HG02852 (cell line): ENCODE results near the gene PARD3B.
A peak's percentile ranks its signal among the peaks of the same experiment; 100 is the strongest.
"Not testable (repeated sequence)": the region's sequence is repeated elsewhere in the genome, so short reads cannot be mapped to it uniquely, and the experiment has no call there.

ENCODE experiments used
- ATAC-seq: cut with Tn5 transposase; IDR thresholded peaks from one replicate; pipeline ENCODE4 v1.9.1; 2021; ENCODE audit warnings: mild to moderate bottlenecking, moderate library complexity; ENCODE audit not compliant: unreplicated experiment

PARD3B gene

DNA sequence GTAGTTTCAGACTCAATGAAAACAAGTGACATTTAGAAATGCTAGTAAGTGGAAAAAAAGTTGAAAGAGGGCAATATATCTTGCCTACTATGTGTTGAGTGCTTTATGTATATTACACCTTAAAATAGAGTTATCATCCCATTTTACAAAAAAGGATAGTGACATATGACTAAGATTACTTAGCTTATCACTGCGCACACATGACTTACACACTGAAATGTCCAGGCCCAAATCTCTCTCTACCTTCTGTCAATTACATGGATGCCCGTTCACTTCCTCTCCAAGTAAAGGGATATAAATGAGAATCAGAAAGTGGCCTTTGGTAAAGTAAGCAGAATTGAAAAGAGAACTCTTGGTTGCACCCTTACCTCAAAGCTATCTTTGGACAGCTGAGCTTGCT, 3.6 kb upstream of the PARD3B start:
- no peak for ATAC-seq

DNA sequence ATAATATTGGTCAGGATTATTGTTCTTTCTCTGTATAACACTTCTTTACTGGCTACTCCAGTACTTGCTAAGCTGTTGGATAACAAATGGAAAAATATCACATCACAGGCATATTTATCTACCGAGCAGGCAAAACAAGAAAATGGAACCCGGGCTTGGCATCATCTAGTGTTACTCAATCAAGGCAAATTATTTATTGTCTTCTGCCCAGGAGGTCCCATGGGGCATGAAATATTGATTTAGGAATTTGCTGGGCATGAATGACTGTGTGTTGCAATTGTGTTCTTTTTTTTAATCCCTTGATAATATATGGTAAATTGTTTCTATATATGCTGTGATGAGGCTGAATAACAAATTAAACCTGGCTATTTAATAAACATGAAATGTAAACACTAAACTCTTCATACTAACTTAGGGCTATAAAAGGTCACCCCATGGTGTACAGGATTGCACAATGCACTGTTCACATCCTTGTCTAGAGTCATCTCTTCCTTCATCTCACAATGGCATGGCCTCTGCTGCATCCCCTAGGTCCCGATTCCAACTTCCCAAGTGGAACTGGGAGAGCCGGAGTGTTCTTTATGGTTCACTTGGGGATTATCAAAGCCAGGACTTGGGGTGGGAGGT, 2.2 kb upstream of the PARD3B start:
- ATAC-seq = no peak

DNA sequence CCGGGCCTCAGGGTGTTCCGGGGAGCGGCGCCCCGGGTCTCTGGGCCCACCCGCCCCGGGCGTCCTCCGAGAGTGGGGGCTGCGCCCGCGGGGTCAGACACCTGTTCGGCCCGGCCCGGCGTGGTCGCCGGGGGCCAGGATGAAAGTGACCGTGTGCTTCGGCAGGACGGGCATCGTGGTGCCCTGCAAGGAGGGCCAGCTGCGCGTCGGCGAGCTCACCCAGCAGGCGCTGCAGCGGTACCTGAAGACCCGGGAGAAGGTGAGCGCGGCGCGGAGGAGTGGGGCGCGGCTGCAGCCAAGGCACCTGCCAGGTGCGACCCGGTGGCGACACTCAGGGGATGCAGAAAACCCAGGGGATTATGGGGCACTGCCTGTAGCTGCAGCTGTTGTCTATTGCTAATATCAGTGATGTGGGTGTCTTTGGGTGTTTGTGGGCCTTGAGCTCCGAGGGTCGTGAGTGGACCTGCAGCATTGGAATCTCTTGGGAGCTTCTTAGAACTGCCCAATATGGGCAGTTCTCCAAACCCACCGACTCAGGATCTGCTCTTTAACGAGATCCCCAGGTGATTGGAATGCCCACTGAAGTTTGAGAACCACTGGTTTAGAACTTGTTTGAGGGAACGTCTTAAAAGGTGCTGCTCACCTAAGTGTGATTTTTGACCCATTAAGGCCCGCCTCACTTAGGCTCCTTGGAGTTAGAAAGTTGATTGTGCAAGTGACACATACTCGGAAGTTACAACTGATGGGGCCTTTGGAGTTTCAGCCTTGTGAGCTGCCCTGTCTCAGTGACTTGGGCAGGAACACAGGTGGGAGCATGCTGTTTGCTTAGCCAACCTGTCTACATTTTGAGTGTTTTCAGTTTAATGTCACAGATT, 823 bp downstream of the PARD3B start:
- ATAC-seq = peak; percentile 2

DNA sequence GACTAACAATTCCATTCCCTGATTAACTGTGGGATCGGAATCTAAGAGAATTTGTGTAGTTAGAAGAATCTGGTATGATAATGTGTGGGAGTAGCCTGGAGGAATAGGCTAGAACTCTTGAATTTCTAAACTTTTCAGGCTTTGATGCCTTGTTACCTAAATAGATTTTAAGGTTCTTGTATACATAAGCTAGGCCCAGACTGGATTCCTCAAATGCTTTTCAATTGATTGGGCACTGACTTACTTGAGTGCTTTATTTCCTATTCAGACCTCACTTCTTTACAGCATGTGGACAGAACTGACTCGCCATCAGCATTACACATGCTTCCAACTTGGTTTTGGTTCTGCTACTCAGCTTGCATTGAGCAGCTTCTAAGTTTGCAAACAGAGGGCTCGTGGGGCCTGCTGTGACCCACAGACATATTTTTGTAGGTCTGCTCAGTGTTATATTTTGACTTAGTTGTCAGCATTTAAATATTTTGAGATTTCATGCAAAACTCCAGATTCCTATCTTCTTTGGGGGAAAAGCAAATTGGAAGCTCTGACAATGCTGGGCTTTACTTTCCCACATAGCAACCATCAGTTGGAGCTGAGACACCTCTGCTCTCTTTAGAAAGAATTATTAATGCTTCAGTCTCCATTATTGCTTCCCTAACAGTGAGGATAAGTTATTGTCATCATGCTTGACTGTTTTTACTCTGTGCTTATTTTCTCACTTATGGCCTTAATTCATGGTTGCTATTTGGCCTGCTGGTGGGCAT, 5.7 kb downstream of the PARD3B start:
- no peak for ATAC-seq

DNA sequence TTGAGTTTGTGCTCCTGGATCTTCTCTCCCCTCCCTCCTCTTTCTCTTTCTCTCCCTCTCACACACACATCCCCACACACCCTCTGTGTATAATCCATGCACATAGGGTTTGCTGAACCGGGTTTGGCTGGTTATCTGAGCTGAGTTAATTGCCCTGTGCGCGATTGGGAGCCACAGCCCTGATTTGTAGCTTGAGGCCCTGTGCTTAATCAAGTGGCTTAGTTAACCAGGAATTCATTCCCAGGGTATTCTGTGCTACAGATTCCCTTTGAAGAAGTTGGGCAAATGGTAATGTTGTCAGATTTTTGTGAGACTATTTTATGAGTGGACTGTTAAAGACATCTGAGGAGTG, 6.2 kb downstream of the PARD3B start:
- no peak for ATAC-seq

DNA sequence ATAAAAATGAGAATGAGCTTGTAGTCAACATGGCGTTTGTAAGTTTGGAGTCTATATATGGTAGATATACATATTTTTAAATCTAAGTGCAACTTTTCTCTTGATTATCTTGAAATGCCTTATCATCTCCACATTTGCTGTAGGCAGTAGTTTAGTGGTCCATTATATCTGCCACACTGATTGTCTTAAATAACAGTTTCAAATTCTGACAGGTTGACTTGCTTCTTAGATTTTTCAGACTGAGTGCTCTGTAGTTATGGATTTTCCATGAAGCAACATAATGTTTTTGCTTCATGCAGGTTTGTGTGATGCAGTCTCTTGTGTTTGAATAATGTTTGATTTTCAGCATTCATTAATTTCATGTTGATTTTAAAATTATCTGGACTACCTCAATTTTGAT, 12.3 kb downstream of the PARD3B start:
- ATAC-seq = no peak

DNA sequence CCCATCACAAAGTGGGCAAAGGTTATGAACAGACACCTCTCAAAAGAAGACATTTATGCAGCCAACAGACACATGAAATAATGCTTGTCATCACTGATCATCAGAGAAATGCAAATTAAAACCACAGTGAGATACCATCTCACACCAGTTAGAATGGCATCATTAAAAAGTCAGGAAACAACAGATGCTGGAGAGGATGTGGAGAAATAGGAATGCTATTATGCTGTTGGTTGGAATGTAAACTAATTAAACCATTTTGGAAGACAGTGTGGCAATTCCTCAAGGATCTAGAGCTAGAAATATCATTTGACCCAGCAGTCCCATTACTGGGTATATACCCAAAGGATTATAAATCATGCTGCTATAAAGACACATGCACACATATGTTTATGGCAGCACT, 14.1 kb downstream of the PARD3B start:
- not testable (repeated sequence) for ATAC-seq

DNA sequence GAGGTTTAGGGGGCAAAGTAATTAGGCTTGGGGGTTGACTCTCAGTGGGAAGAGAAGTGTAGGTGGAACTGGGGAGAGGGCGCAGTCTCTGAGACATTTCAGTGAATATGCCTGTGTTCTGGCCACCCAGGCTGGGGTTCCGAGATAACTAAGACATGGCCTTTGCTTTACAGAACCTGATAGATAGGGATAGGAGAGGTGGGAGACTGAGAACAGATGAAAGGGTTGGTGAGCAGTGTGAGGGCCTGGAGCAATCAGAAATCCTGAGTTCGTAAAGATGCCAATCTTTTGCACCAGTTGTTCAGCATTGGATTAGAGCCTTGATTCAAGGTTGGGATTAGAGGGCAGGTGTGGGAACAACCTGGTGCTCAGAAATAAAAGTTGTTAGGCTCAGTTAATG, 15.6 kb downstream of the PARD3B start:
- no peak for ATAC-seq

DNA sequence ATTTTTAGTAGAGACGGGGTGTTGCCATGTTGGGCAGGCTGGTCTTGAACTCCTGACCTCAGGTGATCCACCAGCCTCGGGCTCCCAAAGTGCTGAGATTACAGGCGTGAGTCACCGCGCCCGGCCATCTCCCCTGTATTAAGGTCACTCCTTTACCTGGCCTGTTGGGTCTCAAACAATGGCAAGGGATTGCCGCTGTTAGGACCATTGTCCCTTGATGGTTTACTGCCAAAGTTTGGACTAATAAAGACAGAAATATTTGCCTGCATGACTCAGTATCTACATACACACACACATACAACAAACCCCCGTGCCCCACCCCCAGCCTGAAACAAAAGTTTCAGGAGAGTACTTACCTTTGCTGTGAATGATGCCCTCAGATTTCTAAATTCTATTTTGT, 16.5 kb downstream of the PARD3B start:
- ATAC-seq = no peak

DNA sequence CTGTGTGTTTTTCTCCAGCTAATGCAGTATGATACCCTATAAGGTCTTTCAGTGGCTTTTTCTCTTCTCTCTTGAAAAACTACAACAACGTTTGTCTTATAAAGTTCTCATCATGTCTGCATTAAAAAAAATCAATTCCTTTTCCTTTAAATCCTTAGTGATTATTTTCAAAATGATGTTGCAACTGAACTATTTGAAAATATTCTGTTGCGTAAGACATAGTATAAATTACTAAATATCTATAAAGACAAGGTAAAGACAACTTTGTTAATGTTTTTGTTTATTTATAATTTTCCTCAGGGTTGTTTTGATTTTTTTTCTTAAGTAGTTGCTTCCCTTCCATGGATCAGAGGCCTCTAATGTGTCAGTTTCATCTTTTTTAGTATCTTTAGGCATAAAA, 21.2 kb downstream of the PARD3B start:
- no peak for ATAC-seq

DNA sequence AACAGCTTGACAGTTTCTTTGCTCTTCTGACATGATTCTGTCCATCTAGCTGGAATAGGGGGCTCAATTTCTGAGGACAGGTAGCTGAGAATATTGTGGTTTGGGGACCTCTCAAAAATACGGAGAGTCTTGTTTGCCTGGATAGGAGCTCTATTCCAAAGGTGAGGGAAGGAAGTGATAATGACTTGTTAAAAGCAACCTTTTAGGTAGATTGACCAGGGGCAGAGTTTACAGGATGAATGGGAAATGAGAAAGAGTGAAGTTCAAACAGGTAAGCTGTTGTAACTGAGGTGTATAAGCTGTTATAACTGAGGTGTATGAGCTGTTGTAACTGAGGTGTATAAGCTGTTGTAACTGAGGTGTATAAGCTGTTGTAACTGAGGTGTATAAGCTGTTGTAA, 25.1 kb downstream of the PARD3B start:
- no peak for ATAC-seq

DNA sequence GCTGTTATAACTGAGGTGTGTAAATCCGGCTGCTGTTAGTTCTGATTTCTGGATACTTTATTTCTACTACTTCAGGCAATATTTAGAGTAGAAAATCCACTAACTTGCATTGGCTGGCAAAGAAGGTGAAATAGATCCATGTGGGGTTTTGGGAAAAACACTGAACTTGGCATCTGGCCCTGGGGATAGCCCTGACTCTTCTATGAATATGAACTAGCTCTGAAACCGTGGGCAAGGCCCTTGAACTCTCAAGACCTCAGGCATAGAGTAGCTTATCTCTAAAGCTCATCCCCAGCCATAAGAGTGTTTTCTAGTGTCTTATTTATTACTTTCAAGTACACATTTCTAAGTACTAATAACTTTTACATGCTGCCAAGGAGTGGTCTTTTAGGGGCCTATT, 25.8 kb downstream of the PARD3B start:
- no peak for ATAC-seq

DNA sequence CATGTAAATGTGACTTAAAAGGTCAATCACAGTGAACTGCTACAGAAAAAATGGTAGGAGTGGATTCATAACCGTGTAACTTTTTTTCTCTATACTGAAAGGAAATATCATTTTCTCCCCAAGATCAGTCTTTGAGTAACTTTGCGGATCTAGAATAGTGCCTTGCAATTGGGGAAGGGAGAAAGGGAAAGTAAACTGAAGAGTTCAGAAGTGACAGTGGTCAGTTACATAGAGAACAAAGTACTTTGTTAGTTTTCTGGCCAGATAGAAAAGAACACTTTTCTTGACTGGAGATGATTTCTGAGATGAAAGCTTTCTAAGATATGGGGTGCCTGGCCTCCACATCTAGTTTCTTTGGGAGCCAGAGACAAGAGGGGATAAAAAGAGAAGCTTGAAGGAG, 26.6 kb downstream of the PARD3B start:
- no peak for ATAC-seq

DNA sequence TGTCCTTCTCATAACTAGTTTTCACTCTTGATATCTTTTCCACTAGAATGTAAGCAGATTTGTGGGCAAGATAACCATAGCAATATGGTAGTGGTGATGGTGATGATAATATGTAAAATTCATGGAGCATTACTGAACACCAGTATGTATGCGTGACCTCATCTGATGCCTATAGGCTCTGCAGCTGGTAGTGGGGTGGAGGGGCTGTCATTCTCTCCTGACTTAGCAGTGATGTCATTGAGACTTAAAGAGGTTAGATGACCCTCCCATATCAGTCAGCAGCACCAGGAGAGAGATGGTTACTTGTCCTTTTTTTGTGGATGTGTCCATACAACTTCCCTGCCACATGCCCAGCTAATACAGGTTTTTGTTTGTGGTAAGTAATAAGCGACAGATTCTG, 27.9 kb downstream of the PARD3B start:
- no peak for ATAC-seq

DNA sequence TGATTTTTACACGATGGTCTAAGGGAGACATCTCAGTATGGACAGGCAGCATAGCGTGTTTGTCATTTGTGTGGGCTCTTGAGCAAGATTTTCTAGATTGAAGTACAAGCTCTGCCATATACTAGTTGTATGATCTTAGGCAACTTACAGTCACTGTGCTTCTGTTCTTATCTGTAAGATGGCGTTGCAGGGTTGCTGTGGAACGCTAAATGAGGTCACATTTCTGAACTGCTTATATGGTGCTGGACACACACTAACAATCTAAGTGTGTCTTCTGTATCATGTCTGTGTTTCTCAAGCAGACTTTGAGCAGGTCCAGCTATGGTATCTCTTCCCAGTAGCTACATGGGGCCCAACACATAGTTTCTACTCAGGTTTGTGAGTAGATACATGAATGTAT, 29.2 kb downstream of the PARD3B start:
- no peak for ATAC-seq

DNA sequence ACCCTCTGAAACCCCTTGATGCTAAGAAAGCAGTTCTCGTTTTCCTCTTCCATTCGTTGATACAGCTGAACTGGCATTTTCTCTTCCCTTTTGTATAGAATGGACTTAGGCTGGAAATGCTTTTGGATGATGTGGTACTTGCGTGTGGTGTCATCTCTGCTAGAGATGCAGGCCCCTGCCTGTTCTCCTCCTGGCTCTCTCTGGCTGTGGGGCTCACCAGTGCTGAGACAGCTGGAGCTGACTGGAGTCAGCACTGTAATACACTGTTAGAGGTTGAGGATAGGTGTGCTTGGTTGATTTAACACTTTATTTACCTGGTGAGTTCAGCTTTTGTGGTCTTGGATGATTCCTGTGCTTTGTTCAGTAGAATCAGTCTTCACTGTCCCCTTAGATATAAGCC, 30.2 kb downstream of the PARD3B start:
- ATAC-seq = no peak

DNA sequence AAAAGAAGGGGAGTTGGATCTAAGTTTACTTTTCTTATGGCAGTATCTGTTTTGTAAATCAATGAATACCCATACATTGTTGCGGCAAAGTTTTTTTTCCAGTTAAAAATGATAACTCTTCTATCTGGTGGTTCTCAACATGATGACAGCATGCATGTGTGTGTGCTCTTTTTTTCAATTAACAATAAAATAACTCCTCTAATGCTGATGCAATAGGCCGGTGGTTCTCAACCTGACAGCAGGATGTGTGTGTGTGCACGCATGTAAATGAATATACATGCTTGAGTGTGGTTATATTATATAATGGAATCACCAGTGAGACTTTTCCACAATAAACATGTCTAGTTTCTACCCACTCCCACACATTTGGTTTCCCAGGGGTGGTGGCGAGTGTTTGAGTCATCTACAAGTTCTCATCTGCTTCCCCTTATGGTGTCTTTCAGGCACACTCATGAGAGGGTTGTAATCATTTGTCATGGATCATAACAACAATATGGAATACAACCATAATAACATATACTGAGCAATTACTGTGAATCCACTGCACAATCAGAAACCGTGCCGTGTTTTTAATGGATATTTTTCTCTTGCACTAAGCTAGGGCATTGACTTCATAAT, 31.2 kb downstream of the PARD3B start:
- no peak for ATAC-seq

DNA sequence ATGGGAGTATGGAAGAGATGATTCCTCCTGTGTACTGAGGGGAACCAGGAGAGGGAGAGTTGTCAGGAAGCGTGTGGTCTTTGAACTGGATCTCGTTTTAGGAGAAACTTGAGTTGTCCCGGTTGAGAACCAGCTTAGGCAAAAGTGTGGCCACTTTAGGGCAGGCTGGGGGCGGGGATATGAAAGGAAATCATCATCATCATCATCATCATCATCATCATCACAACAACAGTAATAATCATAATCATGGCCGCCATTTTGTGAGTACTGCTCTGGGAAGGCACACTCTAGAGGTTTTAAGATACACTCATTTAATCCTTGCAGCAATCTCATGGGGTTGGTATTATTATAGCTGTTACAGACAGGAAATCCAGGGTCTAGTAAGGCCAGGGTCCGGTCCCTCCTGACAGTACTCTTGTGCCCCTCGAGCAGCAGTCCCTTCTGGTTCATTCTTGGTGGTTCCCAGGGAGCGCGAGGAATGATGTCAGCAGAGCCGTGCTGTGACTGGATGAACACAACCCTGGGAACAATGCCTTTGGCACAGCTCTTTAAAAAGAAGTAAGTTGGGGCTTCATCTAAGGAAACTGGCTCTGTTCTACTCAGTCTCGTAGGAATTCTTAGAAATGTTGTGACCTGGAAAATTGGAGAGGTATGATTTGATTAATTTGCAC, 33.8 kb downstream of the PARD3B start:
- no peak for ATAC-seq

DNA sequence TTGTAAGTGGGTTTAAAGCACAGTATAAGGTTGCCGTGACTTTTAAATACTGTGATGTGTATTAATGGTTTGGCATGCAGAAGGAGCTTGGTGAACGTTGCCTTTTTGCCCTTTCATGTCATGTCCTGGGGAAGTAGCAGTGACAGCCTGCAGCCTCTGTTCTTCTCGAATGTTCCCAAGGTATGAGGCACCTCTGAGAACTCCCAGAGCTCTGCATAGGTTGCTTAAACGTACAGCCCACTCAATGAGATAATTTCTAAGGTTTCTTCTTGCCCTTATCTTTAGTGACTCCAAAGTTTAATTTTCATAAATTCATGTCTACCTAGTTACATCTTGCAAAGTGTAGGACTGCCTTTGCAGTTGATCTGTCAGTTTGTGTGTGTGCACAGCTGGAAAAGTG, 36.7 kb downstream of the PARD3B start:
- ATAC-seq = no peak

DNA sequence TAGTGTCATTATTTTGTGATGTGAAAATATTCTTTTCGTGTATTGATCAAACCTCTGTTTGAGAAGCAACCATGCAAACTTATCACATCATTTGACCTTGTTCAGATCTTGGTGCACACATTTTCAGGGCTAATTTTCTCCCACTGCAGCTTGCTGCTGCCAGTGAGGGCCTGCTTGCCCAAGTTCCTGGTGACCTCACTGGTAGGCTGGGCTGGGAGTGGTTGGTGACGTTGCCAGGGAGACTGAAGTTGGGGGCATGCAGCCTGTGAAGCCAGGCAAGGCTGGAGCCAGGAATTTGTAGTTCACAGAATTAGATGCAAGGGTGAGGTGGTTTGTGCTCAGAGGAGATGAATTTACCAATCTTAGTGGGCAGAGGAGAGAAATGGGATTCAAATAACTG, 38.5 kb downstream of the PARD3B start:
- ATAC-seq = no peak

DNA sequence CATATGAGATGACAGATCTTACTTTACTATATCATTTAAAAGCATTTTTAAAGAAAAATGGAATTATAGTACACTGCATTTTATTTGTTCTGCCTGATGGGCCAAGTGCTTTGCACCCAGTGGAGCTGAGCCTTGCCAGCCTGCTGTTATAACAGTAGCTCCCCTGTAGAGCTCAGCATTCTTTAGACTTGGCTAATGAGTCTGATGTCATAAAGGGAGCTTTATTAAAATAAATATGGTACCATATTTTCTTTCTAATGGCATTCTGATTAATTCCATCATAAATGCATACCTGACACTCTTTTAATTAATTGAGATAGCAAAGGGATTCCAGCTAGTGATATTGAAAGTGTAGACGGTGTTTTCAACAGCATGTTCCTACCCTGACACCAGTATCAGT, 40.7 kb downstream of the PARD3B start:
- no peak for ATAC-seq
